Raji (cell line): Measurements from ENCODE around the gene MAP3K3.

ENCODE experiments used
- POLR2A ChIP-seq: IDR thresholded peaks from 2 replicates; pipeline ENCODE4 v1.6.1; 2011; ENCODE audit warnings: low read depth, low read length, control low read depth; ENCODE audit not compliant: insufficient read depth

MAP3K3 gene

DNA sequence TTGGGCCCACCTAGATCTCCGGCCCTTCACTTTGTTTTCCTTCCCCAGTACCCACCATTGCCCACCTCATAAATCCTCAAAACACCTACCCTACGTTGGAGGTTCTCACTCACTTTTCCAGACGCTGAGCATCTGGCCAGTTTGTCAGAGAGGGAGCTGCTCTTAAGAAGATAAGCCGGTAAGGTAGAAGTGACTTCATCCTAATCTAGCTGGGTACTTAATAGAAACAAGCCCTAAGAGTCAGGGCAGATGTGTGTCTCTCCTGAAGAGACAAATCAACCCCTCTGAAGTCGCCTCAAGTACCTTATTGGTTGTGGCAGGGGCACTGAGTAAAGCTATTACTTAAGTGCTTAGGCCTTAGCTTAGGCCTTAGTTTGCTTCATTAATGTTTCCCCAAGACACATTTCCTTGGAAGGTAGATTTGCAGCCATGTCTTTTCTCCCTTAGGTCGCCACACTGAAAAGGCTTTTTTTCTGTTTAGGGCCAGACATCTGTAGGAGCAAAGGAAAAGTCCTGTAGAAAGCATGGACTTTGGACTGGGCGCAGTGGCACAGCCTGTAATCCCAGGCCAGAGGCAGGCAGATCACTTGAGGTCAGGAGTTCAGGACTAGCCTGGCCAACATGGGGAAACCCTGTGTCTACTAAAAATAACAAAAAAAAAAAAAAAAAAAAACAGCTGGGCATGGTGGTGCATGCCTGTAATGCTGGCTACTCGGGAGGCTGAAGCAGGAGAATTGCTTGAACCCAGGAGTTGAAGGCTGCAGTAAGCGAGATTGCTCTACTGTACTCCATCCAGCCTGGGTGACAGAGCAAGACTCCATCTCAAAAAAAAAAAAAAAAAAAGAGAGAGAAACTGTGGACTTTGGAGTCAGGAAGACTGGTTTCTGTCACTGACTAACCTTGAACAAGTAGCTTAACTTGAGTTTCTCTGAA, 20.5 kb upstream of the MAP3K3 start:
- TF ChIP-seq POLR2A, result no peak

GRCh38 chr17:63609816-63610573, 12.2 kb upstream of the MAP3K3 start:
- TF ChIP-seq POLR2A, result no peak

DNA sequence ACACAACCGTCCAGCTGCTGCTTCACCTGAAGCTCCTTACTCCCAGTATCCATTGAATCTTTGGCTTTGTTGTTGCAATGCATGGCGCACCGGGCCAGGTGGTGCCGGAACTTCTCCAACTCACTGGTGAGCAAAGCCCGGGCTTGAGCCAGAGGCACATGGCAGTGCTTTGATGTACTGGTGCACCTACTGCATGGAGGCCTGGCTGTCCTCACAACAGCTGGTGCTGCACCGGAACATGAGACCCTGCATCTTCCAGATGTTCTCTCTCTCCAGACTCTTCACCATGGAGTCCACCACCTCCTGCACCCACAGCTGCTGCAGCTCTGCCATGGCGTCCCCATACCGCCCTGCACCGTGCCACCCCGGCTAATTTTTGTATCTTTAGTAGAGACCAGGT, 11.4 kb upstream of the MAP3K3 start:
- no peak for TF ChIP-seq POLR2A

GRCh38 chr17:63611354-63611753, 10.9 kb upstream of the MAP3K3 start:
- TF ChIP-seq POLR2A, result no peak

- no peak for TF ChIP-seq POLR2A
Measured at GRCh38 chr17:63613663-63614062, 8.6 kb upstream of the MAP3K3 start.

DNA sequence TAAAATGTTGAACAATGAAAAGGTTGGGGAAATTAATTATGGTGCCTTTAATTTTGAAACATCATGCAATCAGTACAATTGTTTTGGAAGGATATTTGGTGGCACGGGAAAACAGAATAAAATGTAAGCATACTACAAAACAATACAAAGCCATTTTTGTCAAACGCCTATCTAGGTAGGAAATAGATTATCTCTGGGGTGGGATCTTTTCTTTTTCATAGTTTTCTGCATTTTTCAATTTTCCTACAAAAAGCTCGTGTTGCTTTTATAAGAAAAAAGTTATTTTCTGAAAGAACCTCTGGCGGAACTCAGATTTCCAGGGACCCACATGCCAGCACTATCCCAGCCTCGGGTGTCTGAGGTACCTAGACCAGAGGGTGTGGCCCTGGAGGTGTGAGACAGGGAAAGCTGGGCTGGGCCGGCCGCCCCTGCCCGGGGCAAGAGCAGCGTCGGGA, 961 bp upstream of the MAP3K3 start:
- no peak for TF ChIP-seq POLR2A

DNA sequence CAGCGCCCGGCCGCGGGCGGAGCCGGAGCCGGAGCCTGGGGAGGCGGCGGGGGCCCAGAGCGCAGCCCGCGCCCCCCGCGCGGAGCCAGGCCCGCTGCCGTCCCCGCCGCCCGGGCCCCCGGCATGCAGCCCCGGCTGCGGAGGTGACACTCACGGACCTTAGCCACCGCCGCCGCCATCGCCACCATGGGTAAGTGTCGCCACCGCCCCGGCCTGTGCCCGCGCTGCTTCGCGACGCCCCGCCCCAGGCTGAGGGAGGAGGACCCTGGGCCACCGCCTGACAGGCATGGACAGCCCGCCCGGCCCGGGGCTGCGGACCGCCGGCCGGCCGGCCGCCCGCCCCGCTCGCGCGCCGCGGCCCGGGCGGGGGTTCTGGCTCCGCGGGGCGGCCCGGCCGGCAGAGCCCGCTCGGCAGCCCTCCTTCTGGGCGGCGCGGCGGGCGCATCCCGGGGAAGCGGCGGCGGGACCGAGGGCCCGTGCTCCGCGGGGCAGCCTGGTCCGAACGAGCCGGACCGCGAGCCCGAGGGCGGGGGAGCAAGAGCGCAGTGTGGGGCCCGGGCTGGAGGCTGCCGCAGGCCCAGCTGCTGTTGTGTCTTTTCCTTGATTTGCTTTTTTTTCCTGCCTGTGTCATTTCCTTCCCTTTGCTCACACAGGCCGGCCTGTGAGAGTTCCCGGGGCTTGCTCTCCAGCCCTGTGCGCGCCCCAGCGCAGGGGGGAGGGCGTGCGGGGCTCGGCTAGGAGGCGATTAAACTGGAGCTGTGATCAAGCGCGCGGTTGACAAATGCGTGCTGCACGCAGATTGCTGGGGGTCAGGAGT, 565 bp downstream of the MAP3K3 start:
- TF ChIP-seq POLR2A, result no peak; the same call in 1 of the 2 replicates

DNA sequence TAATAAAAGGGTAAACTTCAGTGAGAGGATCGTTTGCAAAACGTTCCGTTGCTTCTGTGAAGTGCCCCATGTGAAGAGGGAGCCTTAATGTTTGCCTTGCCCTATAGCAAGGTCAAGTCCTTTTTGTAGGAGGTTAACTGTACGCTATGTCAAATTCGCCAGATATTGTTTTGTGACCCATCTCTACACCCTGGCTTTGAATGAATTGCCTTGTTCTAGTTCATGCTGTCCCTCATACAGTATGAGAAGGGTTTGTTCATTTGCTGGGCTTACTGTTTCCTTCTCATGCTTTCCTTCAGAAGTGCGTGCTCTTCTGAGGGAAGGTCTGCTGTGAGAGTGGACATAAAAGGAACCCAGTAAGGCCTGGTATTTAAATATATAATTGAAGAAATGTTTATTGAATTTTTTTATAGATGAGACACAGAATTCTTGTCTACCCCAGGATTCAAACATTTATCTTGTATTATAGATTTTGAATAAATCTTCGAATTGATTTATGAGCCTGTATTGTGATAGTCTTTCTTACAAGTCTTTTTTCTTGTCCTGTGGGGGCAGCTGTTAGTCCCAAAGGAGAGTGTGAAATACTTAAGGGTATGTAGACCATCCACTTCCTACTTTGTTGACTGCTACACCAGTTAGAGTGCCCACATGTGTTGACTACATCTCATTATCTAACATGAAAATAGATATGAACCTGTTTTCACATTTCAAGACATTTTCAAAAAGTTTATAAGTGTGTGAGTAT, 1.7 kb downstream of the MAP3K3 start:
- no peak for TF ChIP-seq POLR2A

DNA sequence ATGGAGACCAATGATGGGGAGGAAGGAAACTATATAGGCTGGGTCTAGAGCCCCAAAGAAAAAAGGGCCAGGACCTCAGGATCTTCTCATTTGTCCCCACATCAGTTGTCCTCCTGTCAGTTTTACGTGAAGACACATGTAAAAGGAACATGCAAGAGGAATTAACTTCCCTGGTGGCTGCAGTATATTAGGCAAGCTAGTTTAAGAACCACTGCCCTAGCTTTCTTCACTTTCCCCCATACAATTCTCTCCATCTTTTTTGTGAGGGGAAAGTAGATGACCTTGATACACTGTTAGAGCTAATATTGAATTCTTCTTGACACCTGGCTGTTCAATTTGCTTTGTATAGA, 2.3 kb downstream of the MAP3K3 start:
- no peak for TF ChIP-seq POLR2A

GRCh38 chr17:63626551-63627180, 4.4 kb downstream of the MAP3K3 start:
- TF ChIP-seq POLR2A, result no peak

DNA sequence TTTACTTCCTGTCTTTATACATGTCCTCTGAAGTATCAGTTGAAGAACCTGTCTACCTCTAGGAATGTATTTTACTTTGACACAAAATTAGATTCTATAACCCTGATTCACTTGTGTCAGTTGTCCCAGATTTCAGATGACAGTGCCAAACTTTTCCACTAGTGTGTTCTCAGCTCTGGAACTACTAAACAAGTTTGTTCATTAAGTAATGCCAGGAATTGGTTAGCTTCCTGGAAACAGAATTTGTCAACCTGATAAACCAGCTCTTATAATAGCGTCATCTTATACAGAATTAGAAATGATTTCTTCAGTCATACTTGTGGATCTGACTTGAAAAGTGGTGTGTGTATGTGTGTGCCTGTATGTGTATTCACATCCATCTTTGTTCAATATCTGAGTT, 7.4 kb downstream of the MAP3K3 start:
- TF ChIP-seq POLR2A, result no peak

DNA sequence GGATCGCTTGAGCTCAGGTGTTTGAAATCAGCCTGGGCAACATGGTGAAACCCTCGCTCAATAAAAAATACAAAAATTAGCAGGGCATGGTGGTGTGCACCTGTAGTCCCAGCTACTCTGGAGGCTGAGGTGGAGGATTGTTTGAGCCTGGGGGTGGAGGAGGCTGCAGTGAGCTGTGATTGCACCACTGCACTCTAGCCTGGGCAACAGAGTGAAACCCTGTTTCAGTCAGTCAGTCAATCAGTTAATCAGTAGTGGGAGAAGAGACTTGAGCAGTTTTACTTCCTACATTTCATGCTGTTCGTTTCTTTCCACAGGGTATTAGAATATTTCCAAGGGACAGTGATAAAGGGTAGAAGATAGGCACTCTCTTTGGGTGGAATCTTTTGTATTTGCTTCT, 8.8 kb downstream of the MAP3K3 start:
- no peak for TF ChIP-seq POLR2A

DNA sequence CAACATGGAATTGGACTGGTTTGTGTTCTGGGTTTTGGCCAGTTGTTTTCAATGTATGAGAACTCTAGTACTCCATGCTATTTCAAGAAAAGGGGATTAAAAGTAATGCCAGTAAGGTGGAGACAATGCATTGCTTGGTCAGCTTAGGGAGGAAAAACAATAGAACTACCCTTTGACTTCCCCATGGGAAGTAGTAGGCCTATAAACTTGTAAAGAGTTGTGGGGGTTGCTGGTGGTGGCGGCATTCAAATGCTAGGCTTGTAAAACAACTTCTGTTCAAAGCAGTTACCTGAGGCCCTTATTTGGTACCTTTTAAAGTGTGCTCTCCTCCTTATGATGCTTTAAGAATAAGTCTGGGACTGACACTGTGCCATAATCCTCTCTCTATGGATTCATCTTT, 9.4 kb downstream of the MAP3K3 start:
- no peak for TF ChIP-seq POLR2A

- TF ChIP-seq POLR2A, result no peak
Measured at GRCh38 chr17:63633742-63634141, 11.5 kb downstream of the MAP3K3 start.
